Measurements from ENCODE around the gene MOV10L1.

MOV10L1 gene

DNA sequence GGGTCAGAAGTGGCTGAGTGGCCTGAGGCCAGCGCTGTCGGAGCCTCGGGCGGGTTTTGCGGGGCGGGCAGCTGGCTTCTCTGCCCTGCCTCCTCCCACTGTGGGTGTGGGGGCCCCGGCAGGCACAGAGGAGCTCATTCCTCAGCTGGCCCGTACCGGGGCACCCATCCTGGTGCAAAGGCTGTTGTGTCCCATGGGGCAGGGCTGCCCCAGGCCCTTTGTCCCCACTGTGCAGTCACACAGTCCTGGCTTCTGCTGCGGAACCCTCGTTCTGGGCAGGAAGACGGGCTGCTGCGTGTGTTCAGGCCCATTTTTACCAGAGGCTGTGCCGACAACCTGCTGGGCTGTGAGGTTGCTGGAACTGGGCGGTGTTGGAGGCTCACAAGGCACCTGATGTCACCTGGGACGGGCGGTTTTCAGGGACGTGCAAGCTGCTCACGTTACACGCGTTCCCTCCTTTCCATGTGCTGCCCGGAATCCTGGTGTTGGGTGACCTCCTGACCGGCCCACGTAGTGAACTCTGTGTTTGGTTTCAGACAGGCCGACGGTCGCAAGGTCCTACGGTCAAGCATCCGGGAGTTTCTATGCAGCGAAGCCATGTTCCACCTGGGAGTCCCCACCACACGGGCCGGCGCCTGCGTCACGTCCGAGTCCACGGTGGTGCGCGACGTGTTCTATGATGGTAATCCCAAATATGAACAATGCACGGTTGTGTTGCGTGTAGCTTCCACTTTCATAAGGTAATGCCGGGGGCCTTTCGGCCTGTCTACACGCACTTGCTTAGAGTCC, 116.2 kb downstream of the MOV10L1 start:
- no peak for DNase-seq (ENCODE audit: low read depth)

DNA sequence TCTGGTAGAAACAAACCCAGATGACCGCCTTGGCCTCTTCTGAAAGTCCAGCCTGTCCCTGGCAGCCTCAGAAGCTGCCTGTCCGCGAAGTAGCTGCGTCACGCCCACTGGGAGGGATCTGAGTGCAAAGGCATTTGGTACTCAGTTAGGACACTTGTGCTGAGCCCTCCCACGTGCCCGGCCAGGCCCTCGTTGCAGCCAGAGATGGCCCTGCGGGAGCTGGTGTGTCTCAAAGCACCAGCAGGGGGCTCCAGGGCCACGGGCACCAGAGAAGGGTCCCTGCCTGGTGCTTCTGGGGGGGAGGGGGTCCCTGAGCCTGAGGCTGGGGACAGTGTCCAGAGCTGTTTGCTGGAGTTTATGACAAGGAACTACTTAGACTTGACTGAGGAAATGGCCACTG, 116.8 kb downstream of the MOV10L1 start:
- DNase-seq (ENCODE audit: low read depth) = peak; percentile 38

DNA sequence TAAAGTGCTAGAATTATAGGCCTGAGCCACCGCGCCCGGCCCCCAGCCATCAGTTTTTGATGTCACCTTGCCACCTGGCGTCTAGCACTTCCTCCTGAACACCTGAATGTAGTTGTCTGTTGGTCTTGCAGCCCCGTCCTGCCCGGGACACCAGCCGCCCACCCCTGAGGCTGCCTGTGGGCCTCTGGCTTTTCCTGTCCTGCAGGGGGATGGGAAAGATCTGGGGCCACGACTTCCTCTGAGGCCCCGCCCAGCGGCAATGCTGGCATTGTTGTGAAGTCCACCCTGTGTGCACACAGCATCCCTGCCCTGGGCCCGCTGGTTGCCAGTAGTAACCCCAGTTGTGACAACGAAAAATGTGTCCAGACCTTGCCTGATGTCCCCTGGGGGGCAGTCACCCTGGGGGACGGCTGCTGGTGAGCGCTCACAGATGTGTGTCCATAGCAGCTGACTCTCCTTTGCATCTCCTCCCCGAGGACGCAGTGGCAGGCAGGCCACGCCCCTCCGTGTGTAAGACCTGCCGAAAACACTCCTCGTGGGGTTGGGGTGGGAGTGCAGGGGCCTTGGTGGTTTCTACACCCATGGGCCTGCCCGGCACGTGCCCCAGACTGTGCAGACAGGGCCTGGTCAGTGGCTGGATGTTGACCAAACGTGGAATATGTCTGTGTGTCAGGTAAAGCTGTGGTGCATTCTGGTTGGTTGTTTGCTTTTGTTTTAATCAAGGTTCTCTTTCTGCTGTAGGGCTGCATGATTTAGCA, 117.8 kb downstream of the MOV10L1 start:
- DNase-seq (ENCODE audit: low read depth) = no peak

DNA sequence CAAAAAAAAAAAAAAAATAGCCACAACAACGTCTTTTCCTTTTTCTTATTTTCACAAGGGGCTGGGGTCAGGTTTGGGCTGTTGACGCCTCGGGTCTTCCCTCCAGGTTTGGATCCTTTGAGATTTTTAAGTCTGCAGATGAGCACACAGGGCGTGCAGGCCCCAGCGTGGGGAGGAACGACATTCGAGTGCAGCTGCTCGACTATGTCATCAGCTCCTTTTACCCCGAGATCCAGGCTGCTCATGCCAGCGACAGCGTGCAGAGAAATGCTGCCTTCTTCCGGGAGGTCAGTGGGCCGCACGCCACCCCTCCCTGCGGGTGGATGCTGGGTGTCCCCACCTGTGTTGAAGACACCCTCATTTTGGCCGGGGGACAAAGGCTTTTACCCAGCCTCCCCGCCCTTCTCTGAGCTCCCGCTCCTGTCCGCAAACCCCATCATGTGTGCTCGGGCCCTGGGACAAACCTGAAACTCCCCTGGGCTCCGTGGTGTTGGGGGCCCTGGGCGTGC, 118.7 kb downstream of the MOV10L1 start:
- DNase-seq (ENCODE audit: low read depth) = no peak

DNA sequence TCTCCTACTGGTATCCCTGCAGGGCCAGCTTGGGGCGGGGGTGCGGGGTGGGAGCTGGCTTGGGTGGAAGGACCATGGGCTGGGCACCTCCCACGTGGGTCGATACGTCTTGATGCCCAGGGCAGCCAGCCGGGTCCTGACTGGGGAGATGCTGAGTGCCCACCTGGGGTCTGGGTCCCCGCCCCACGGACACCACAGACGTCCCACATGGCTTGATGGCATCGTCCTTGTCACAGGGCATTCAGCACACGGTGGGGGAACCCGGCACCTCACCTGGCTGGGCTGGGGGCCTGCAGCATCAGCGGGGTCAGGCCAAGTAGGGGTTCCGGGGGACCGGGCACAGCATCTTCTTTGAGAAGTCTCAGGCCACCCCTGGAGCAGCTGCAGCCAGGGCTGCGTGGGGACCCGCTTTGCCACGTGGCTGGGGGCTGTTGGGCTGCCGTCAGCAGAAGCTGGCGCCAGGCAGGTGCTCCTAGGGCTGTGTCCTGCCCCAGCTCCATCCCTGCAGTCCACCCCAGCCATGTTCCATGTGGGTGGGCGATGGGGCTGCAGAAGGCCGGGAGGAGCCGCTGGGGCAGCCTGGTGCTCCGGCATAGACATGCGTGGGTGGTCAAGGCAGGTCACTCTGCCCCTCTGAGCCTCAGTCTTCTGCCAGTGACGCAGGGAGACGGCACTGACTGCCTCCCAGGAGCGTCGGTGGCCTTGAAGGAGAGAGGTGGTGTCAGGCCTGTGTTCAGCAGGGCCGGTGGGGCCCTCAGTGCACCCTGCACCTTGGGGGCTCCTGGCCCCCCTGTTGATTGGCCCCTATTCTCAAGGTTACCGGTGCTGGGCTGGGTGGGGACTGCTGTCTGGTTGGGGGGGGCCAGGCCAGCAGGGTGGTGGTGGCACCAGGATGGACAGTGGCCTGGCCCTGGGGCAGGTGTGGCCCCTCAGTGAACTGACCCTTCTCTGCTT, 119.4 kb downstream of the MOV10L1 start:
- no peak for DNase-seq (ENCODE audit: low read depth)

DNA sequence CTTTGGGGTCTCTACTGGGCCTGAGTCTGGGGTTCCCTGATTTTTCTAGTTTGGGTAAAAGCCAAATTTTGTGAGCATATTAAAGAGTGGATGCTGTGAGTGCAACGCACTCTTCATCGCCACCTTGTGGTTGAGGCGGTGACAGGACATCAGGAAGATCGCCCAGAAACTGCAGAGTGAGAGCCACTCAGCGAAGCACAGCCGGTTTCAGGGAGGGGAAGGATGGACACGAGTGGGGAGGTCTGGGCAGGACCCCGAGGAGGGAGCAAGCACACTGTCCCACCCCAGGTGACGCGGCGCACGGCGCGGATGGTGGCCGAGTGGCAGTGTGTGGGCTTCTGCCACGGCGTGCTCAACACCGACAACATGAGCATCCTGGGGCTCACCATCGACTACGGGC, 120.1 kb downstream of the MOV10L1 start:
- peak; percentile 59 for DNase-seq (ENCODE audit: low read depth)

DNA sequence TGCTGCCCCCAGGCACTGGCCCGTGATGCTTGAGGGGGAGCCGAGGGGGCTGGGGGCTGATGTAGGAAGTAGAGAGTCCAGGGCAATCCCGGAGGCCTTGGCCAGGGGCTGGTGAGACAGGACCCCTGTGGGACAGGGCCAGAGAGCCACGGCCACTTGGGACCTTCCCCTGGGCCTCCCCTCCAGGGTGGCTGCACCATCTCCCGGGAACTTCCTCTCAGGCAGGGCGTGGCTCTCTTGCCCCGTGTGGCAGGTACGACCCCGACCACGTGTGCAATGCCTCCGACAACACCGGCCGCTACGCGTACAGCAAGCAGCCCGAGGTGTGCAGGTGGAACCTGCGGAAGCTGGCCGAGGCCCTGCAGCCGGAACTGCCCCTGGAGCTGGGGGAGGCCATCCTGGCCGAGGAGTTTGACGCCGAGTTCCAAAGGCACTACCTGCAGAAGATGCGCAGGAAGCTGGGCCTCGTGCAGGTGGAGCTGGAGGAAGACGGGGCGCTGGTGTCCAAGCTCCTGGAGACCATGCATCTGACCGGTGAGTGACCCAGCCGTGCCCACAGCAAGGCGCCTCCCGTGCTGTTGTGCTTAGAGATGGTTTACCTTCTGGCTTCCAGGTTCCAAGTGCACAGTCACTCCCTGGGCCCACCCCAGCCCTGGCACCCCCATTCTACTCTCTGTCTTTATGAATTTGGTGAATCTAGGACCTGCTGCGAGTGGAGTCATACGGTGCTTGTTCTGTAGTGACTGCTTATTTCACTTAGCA, 120.8 kb downstream of the MOV10L1 start:
- no peak for DNase-seq (ENCODE audit: low read depth)

DNA sequence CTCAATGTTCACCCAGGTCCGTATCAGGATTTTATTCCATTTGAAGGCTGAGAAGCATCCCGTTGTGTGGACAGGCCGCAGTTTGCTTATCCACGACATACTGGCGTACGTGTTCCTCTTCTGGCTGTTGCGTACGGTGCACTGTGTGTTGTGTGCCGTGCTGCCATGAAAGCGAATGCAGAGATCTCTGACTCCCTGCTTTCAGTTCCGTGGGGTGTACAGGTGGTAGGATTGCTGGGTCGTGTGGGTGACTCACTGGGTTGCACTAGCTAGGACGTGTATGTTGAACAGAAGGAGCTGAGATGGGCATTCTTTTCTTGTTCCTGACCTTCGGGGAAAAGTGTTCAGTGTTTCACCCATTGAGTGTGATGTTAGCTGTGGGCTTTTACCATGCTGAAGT, 121.3 kb downstream of the MOV10L1 start:
- DNase-seq (ENCODE audit: low read depth) = no peak

Data from iris pigment epithelial cell (primary cell).